PC-3 (cell line): ENCODE data around the gene IRF5.

Experiments used
- CTCF ChIP-seq: fragments of 300-600 bp; sonication (generic); conservative IDR thresholded peaks from 2 replicates; pipeline ENCODE4 v1.5.1; 2017; ENCODE audit warnings: antibody characterized with exemption, low read depth, mild to moderate bottlenecking, low read length
- EZH2 ChIP-seq: fragments of 300-600 bp; sonication (generic); IDR thresholded peaks from one replicate; pipeline ENCODE4 v1.6.1; 2017; ENCODE audit warnings: antibody characterized with exemption, mild to moderate bottlenecking, low read length; ENCODE audit not compliant: unreplicated experiment
- EZH2phosphoT487 ChIP-seq: fragments of 300-600 bp; sonication (generic); IDR thresholded peaks from 2 replicates; pipeline ENCODE4 v1.6.1; 2018; ENCODE audit warnings: mild to moderate bottlenecking, antibody characterized with exemption, low read length, borderline replicate concordance

- no peak for TF ChIP-seq CTCF
- no peak for TF ChIP-seq EZH2
- no peak for TF ChIP-seq EZH2phosphoT487
These were observed 10.7 kb downstream of the IRF5 start for GRCh38 chr7:128948312-128948973.
